Stimulated activated CD8-positive, alpha-beta memory T cell treated with anti-CD3 and anti-CD28 coated beads, Interleukin-2, amount 100 ng/mL, for 48 hours (primary cell): ENCODE data around the gene URM1.
"Not testable (repeated sequence)": the region's sequence is repeated elsewhere in the genome, so short reads cannot be mapped to it uniquely, and the experiment has no call there.

Experiments used
- DNase-seq, 2 donors: peaks; one replicate each; pipeline ENCODE4 v3.0.0-alpha.2; 2020; ENCODE audit warnings: low read depth in 2 of 2

URM1 gene

DNA sequence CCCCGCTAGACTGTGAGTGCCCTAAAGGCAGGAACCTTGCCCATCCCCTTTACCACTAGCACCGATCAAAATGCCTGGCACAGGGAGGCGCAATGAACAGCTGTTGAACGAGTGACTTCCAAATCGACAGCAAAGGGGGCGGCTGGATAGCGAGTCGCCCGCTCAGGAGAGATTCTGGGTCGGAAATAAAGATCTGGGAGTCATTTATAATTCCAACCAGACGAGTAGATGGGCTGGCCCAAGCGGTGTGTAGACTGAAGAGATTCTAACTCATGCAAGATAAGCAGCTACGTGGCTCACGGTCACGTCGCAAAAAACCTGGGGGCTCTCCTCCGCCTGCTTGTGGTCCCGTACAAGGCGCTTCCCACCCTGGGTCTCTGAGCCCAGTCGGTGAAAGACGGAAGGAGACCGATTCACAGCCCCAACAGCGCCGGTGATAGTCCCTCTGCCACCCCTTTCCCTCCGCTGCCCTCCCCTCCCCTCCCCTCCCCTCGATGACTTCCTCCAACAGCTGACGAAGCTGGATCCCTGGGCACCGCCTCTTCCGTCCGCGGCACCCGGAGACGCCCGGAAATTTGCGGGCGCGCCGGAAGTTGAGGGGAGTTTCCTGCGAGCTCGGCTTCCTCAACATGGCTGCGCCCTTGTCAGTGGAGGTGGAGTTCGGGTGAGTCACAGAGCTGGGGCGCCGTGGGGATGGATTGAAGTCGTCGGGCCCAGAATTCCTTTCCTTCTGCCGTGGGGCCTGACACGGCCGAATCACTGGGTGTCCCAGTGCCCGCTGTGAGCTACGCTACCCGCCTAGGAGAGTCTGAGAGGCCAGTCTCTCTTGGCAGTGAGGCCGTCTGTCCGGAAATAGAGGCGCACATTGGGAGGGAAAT, at the start of gene URM1:
Gene URM1 (plus strand): TSS at position 623 of the 878 bp plus-strand sequence. CDS start 7 bp downstream, at position 630.
- DNase-seq, result peak; percentile 90 to 94

- no peak for DNase-seq
These were observed 49.2 kb upstream of the URM1 start for GRCh38 chr9:128321879-128322403.

DNA sequence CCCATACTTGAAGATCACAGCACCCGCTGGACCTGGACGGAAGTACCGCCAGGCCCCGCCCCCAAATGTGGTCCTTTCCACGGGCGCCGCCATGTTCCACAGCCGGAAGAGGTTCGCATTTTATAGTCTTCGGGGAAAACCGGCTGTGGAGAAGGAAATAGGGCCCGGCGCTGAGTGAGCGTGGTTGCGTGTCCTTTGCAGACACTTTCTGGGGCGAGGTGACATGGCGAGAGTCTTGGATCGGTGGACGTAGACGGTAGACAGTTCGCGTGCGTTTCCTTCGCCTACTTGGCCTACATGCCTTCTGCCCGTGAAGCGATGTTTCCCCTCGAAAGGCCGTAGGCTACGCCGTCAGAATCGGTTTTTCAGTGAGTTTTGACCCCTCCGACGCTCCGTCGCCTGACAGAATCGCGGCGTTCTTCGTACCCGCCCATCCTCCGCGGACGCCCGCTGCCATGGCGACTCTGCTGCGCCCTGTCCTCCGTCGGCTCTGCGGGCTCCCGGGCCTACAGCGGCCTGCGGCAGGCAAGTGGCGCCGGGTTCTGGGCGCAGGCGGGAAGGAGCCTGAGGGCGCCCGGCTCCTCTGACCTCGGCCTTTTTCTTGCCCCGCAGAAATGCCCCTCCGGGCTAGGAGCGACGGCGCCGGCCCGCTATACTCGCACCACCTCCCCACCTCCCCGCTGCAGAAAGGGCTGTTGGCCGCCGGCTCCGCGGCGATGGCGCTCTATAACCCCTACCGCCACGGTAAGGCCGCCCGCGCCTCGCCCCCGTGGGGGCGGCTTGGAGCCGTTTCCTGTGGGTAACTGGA, 48.6 kb upstream of the URM1 start, which contains the start of the genes COQ4 and TRUB2:
Gene COQ4 (plus strand): TSS at position 436 of the 808 bp plus-strand sequence. CDS start 20 bp downstream, at position 456.
Gene TRUB2 (minus strand): TSS at position 44 of the 808 bp plus-strand sequence. CDS start 39 bp downstream, at position 5.
- DNase-seq, result peak; percentile 89 to 90

GRCh38 chr9:128323212-128323730, 47.9 kb upstream of the URM1 start:
- no peak for DNase-seq

- DNase-seq, result no peak
These were observed 47.4 kb upstream of the URM1 start for GRCh38 chr9:128323791-128324190.

- DNase-seq, result no peak
These were observed 46.8 kb upstream of the URM1 start for GRCh38 chr9:128324401-128324800.

- no peak for DNase-seq
These were observed 45.5 kb upstream of the URM1 start for GRCh38 chr9:128325629-128326028.

- no peak for DNase-seq
These were observed 37.7 kb upstream of the URM1 start for GRCh38 chr9:128333451-128333869.

- no peak for DNase-seq
These were observed 36.0 kb upstream of the URM1 start for GRCh38 chr9:128335161-128335560.

- no peak for DNase-seq
These were observed 35.3 kb upstream of the URM1 start for GRCh38 chr9:128335914-128336313.

- DNase-seq, result no peak
These were observed 33.2 kb upstream of the URM1 start for GRCh38 chr9:128337936-128338335.

DNA sequence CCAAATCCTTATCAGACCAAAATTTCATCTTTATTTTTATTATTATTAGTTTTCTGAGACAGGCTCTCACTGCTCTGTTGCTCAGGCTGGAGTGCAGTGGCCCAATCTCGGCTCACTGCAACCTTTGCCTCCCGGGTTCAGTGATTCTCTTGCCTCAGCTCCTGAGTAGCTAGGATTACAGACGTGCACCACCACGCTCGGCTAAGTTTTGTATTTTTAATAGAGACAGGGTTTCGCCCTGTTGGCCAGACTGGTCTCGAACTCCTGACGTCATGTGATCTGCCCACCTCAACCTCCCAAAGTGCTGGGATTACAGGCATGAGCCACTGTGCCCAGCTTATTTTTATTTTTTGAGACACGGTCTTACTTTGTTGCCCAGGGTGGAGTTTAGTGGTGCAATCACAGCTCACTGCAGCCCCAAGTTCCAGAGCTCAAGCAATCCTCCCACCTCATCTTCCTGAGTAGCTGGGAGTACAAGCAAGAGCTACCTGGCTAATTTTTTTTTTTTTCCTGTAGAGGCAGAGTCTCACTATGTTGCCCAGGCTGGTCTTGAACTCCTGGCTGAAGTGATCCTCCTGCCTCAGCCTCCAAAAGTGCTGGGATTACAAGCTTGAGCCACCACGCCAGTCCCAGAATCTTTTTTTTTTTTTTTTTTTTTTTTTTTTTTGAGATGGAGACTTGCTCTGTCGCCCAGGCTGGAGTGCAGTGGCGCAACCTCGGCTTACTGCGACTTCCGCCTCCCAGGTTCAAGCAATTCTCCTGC, 32.1 kb upstream of the URM1 start:
- not testable (repeated sequence) for DNase-seq

GRCh38 chr9:128339761-128340690, 31.1 kb upstream of the URM1 start, which contains the start of gene SLC27A4:
Gene SLC27A4, plus strand, starts transcription at chr9:128340527. Its CDS starts 2,606 bp downstream, at chr9:128343133.
- peak; percentile 58 to 79 for DNase-seq

DNA sequence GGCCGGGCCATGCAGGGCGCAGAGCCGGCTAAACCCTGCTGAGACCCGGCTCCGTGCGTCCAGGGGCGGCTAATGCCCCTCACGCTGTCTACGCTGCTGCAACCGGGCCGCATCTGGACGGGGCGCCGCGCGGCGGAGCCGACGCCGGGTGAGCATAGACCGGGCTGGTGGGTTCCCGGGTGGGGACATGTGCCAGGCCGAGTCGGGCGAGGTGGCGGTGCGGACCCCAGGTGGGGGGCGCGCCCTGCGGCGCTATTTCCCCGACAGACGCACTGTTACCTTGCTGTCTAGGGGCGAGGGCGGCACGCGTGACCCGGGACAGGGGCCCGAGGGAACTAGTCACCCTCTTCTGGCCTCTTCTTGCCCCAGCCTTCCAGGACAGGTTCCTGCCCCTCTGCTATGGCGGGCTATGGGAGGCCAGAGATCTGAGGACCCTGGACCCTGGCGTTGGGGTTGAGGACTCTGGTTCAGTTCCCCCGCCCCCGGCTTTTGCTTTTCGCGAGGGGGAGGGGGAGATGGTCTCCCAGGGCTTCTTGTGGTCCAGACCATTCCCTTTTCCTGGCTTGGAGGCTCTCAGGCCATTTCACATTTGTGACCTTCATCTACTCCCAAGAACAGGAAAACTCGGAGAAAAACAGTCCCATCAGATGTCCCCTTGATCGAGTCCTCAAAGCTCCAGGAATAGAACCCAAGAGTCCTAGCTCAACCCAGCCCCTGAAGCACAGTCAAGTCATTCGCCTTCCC, 30.3 kb upstream of the URM1 start:
- DNase-seq, result no peak

- DNase-seq, result peak; percentile 49 to 57
These were observed 29.7 kb upstream of the URM1 start for GRCh38 chr9:128341435-128341849.

DNA sequence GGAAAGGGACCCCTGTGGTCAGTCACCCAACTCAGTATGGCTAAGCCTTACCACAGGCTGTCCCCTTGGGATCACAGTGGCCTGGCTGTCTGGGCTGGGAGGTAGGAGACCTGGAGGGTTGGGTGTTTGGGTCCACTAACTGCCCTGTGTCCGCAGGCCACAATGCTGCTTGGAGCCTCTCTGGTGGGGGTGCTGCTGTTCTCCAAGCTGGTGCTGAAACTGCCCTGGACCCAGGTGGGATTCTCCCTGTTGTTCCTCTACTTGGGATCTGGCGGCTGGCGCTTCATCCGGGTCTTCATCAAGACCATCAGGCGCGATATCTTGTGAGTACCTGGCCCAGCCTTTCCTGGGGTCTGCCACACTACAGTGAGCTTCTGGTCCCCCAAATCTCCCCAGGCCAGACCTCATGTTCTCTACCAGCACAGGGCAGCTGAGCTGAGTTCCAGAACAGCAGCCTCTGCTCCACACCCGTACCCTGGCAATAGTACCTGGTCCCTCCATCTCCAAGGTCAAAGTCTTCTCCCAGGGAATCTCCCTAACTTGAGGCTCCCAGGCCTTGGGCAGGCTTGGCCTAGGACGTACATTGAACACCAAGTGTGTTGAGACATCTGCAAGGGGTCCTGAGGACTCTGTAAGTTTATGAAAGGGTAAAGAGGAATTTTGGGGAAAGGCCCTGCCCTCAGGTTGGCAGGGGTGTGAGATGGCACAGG, 28.0 kb upstream of the URM1 start:
- DNase-seq, result no peak

DNA sequence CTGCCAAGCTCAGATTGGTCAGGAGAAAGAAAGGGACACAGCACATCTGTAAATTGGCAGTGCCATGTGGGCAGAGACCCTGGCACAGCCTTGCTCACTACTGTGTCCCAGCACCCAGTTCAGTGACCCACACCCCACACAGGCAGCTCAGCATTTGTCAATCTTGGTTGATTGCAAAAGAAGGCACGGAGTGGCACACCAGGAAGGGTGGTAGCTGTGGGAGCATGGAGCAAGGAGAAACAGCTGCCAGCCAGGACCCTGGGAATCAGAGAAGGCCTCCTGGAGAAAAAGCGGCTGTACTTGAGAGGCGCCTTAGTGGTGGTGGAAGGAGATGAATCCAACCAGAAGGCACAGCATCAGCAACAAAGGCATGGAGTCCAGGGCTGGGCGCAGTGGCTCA, 27.3 kb upstream of the URM1 start:
- no peak for DNase-seq

GRCh38 chr9:128344931-128345605, 26.1 kb upstream of the URM1 start:
- no peak for DNase-seq
